Body of pancreas (tissue), 4 donors: ENCODE measurements around the gene OR52N5.

Experiments
- POLR2A ChIP-seq, 3 donors: fragments of 450-650 bp; IDR thresholded peaks; one replicate each; pipeline ENCODE4 v1.6.1; 2016; ENCODE audit warnings: antibody characterized with exemption in 3 of 3, mild to moderate bottlenecking in 2 of 3
- TF ChIP-seq, protein P1 (sequence below), 7 experiments: fragments of 450-650 bp in 4 of 7; fragments of 200-600 bp in 3 of 7; sonication (generic) in 3 of 7; IDR thresholded peaks; one replicate each; pipeline ENCODE4 v1.5.1; 2016 to 2019; ENCODE audit warnings: antibody characterized with exemption in 7 of 7

DNA sequence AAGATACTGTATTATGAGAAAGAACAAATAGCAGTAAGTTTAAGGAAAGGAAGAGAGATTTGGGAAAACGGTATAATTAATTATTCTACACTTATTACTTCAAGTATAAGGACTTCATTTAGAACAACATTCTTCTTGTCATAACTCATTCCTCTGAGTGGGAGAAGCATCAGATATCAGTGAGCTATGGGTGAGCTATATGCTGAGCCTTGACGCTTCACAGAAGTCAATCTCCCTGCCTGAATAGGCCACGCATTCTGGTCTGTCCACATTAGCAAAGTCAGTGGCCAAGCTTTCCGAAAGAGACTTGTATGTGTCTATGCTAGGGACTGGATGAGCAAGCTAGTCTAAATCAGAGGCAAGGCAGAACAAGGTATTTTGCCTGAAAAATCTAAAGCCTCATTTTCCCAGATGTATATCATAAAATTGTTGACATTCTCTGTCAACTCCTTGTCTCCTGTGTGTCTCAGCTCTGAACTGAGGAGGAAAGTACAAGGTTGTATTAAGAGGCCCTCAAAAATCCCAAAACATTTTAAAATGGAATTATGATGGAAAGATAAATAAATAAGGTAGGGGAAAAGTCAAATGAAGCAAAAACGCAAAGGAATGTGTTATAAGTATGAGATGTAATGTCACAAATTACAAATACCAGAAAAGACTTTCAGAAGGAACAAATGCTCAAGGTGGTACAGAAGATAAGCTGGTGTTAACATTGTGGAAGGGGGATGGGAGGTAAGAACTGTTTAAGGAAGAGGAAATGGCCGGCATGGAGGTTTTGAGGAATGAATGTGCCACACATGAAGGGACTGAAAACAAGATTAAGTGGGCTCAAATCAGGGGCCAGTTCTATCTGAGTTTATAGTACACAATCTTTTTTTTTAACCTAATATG, 27.0 kb upstream of the OR52N5 start:
- TF ChIP-seq, protein P1, sequence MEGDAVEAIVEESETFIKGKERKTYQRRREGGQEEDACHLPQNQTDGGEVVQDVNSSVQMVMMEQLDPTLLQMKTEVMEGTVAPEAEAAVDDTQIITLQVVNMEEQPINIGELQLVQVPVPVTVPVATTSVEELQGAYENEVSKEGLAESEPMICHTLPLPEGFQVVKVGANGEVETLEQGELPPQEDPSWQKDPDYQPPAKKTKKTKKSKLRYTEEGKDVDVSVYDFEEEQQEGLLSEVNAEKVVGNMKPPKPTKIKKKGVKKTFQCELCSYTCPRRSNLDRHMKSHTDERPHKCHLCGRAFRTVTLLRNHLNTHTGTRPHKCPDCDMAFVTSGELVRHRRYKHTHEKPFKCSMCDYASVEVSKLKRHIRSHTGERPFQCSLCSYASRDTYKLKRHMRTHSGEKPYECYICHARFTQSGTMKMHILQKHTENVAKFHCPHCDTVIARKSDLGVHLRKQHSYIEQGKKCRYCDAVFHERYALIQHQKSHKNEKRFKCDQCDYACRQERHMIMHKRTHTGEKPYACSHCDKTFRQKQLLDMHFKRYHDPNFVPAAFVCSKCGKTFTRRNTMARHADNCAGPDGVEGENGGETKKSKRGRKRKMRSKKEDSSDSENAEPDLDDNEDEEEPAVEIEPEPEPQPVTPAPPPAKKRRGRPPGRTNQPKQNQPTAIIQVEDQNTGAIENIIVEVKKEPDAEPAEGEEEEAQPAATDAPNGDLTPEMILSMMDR (IDR thresholded peaks at IDR 0.05), result no peak
- TF ChIP-seq POLR2A (IDR thresholded peaks at IDR 0.05), result no peak
